ENCODE measurements around the gene NHERF1.

NHERF1 gene

GRCh38 chr17:74804683-74805082 is 56.3 kb downstream of the NHERF1 start:
- Histone ChIP-seq H3K9me3 (ENCODE audit: control insufficient read depth in 1 of 2, low read length in 2 of 2) (no peaks in the 10 kb centered on the region), H3K4me1 (ENCODE audit: control insufficient read depth in 1 of 2, insufficient read depth in 2 of 2, low read length in 2 of 2) (no peaks in the 10 kb centered on the region), H3K36me3 (ENCODE audit: control insufficient read depth in 1 of 2, insufficient read depth in 2 of 2, low read length in 2 of 2) (peaks cover 14 to 15% of the 10 kb centered on the region in 2 donors), H3K27ac (ENCODE audit: low read depth, low read length) (no peak overlapping the region), H3K9ac (ENCODE audit: low read depth in 1 of 2, low read length in 2 of 2) (no peak overlapping the region), H3K4me3 (ENCODE audit: low read depth in 1 of 2, low read length in 2 of 2) (no peak overlapping the region), H3K27me3 (ENCODE audit: control insufficient read depth in 1 of 2, insufficient read depth in 2 of 2, low read length in 2 of 2) (no peaks in the 10 kb centered on the region)

- no peak overlapping the region for H3K27ac ChIP-seq (ENCODE audit: low read depth, low read length)
- H3K36me3 ChIP-seq (ENCODE audit: control insufficient read depth in 1 of 2, insufficient read depth in 2 of 2, low read length in 2 of 2) = peaks cover 8 to 14% of the 10 kb centered on the region in 2 donors
- no peaks in the 10 kb centered on the region for H3K9me3 ChIP-seq (ENCODE audit: control insufficient read depth in 1 of 2, low read length in 2 of 2)
- no peak overlapping the region for H3K4me3 ChIP-seq (ENCODE audit: low read depth in 1 of 2, low read length in 2 of 2)
- H3K4me1 ChIP-seq (ENCODE audit: control insufficient read depth in 1 of 2, insufficient read depth in 2 of 2, low read length in 2 of 2) = no peaks in the 10 kb centered on the region
- no peaks in the 10 kb centered on the region for H3K27me3 ChIP-seq (ENCODE audit: control insufficient read depth in 1 of 2, insufficient read depth in 2 of 2, low read length in 2 of 2)
- no peak overlapping the region for H3K9ac ChIP-seq (ENCODE audit: low read depth in 1 of 2, low read length in 2 of 2)
Observed at GRCh38 chr17:74805591-74805991, 57.2 kb downstream of the NHERF1 start.

GRCh38 chr17:74806334-74806733 is 57.9 kb downstream of the NHERF1 start:
- H3K4me1 ChIP-seq (ENCODE audit: control insufficient read depth in 1 of 2, insufficient read depth in 2 of 2, low read length in 2 of 2) = no peaks in the 10 kb centered on the region
- no peak overlapping the region for H3K4me3 ChIP-seq (ENCODE audit: low read depth in 1 of 2, low read length in 2 of 2)
- H3K36me3 ChIP-seq (ENCODE audit: control insufficient read depth in 1 of 2, insufficient read depth in 2 of 2, low read length in 2 of 2) = peaks cover 6 to 14% of the 10 kb centered on the region in 2 donors
- no peaks in the 10 kb centered on the region for H3K9me3 ChIP-seq (ENCODE audit: control insufficient read depth in 1 of 2, low read length in 2 of 2)
- H3K27me3 ChIP-seq (ENCODE audit: control insufficient read depth in 1 of 2, insufficient read depth in 2 of 2, low read length in 2 of 2) = no peaks in the 10 kb centered on the region
- H3K27ac ChIP-seq (ENCODE audit: low read depth, low read length) = no peak overlapping the region
- no peak overlapping the region for H3K9ac ChIP-seq (ENCODE audit: low read depth in 1 of 2, low read length in 2 of 2)

GRCh38 chr17:74807441-74807840 is 59.0 kb downstream of the NHERF1 start:
- Histone ChIP-seq H3K36me3 (ENCODE audit: control insufficient read depth in 1 of 2, insufficient read depth in 2 of 2, low read length in 2 of 2) (peaks cover 4 to 14% of the 10 kb centered on the region in 2 donors), H3K9ac (ENCODE audit: low read depth in 1 of 2, low read length in 2 of 2) (no peak overlapping the region)

GRCh38 chr17:74807925-74808324 is 59.5 kb downstream of the NHERF1 start:
- no peak overlapping the region for H3K9ac ChIP-seq (ENCODE audit: low read depth in 1 of 2, low read length in 2 of 2)
- no peaks in the 10 kb centered on the region for H3K27me3 ChIP-seq (ENCODE audit: control insufficient read depth in 1 of 2, insufficient read depth in 2 of 2, low read length in 2 of 2)
- no peak overlapping the region for H3K27ac ChIP-seq (ENCODE audit: low read depth, low read length)

More at GRCh38 chr17:74807441-74807840, 59.0 kb downstream of the NHERF1 start:
- no peak overlapping the region for H3K4me3 ChIP-seq (ENCODE audit: low read depth in 1 of 2, low read length in 2 of 2)
- H3K27me3 ChIP-seq (ENCODE audit: control insufficient read depth in 1 of 2, insufficient read depth in 2 of 2, low read length in 2 of 2) = no peaks in the 10 kb centered on the region
- H3K27ac ChIP-seq (ENCODE audit: low read depth, low read length) = no peak overlapping the region
- H3K9me3 ChIP-seq (ENCODE audit: control insufficient read depth in 1 of 2, low read length in 2 of 2) = no peaks in the 10 kb centered on the region
- no peaks in the 10 kb centered on the region for H3K4me1 ChIP-seq (ENCODE audit: control insufficient read depth in 1 of 2, insufficient read depth in 2 of 2, low read length in 2 of 2)

GRCh38 chr17:74808714-74809430 is 60.4 kb downstream of the NHERF1 start:
- no peak overlapping the region for H3K9ac ChIP-seq (ENCODE audit: low read depth in 1 of 2, low read length in 2 of 2)
- no peak overlapping the region for H3K27ac ChIP-seq (ENCODE audit: low read depth, low read length)
- H3K27me3 ChIP-seq (ENCODE audit: control insufficient read depth in 1 of 2, insufficient read depth in 2 of 2, low read length in 2 of 2) = no peaks in the 10 kb centered on the region
- peaks cover 4 to 13% of the 10 kb centered on the region in 2 donors for H3K36me3 ChIP-seq (ENCODE audit: control insufficient read depth in 1 of 2, insufficient read depth in 2 of 2, low read length in 2 of 2)
- no peak overlapping the region for H3K4me3 ChIP-seq (ENCODE audit: low read depth in 1 of 2, low read length in 2 of 2)
- H3K4me1 ChIP-seq (ENCODE audit: control insufficient read depth in 1 of 2, insufficient read depth in 2 of 2, low read length in 2 of 2) = no peaks in the 10 kb centered on the region
- no peaks in the 10 kb centered on the region for H3K9me3 ChIP-seq (ENCODE audit: control insufficient read depth in 1 of 2, low read length in 2 of 2)

More at GRCh38 chr17:74807925-74808324, 59.5 kb downstream of the NHERF1 start:
- Histone ChIP-seq H3K36me3 (ENCODE audit: control insufficient read depth in 1 of 2, insufficient read depth in 2 of 2, low read length in 2 of 2) (peaks cover 4 to 14% of the 10 kb centered on the region in 2 donors), H3K4me1 (ENCODE audit: control insufficient read depth in 1 of 2, insufficient read depth in 2 of 2, low read length in 2 of 2) (no peaks in the 10 kb centered on the region), H3K9me3 (ENCODE audit: control insufficient read depth in 1 of 2, low read length in 2 of 2) (no peaks in the 10 kb centered on the region), H3K4me3 (ENCODE audit: low read depth in 1 of 2, low read length in 2 of 2) (no peak overlapping the region)

GRCh38 chr17:74810699-74811485 is 62.5 kb downstream of the NHERF1 start:
- no peak overlapping the region for H3K27ac ChIP-seq (ENCODE audit: low read depth, low read length)
- peaks cover 0 to 6% of the 10 kb centered on the region in 2 donors for H3K36me3 ChIP-seq (ENCODE audit: control insufficient read depth in 1 of 2, insufficient read depth in 2 of 2, low read length in 2 of 2)
- no peaks in the 10 kb centered on the region for H3K4me1 ChIP-seq (ENCODE audit: control insufficient read depth in 1 of 2, insufficient read depth in 2 of 2, low read length in 2 of 2)
- H3K9ac ChIP-seq (ENCODE audit: low read depth in 1 of 2, low read length in 2 of 2) = no peak overlapping the region
- no peaks in the 10 kb centered on the region for H3K9me3 ChIP-seq (ENCODE audit: control insufficient read depth in 1 of 2, low read length in 2 of 2)
- no peaks in the 10 kb centered on the region for H3K27me3 ChIP-seq (ENCODE audit: control insufficient read depth in 1 of 2, insufficient read depth in 2 of 2, low read length in 2 of 2)
- H3K4me3 ChIP-seq (ENCODE audit: low read depth in 1 of 2, low read length in 2 of 2) = no peak overlapping the region

GRCh38 chr17:74812109-74813009 is 63.9 kb downstream of the NHERF1 start:
- peaks cover 0 to 6% of the 10 kb centered on the region in 2 donors for H3K36me3 ChIP-seq (ENCODE audit: control insufficient read depth in 1 of 2, insufficient read depth in 2 of 2, low read length in 2 of 2)
- H3K4me3 ChIP-seq (ENCODE audit: low read depth in 1 of 2, low read length in 2 of 2) = no peak overlapping the region
- no peaks in the 10 kb centered on the region for H3K4me1 ChIP-seq (ENCODE audit: control insufficient read depth in 1 of 2, insufficient read depth in 2 of 2, low read length in 2 of 2)
- no peak overlapping the region for H3K27ac ChIP-seq (ENCODE audit: low read depth, low read length)
- no peaks in the 10 kb centered on the region for H3K9me3 ChIP-seq (ENCODE audit: control insufficient read depth in 1 of 2, low read length in 2 of 2)
- no peaks in the 10 kb centered on the region for H3K27me3 ChIP-seq (ENCODE audit: control insufficient read depth in 1 of 2, insufficient read depth in 2 of 2, low read length in 2 of 2)
- H3K9ac ChIP-seq (ENCODE audit: low read depth in 1 of 2, low read length in 2 of 2) = no peak overlapping the region

GRCh38 chr17:74814453-74814852 is 66.0 kb downstream of the NHERF1 start:
- H3K4me3 ChIP-seq (ENCODE audit: low read depth in 1 of 2, low read length in 2 of 2) = no peak overlapping the region
- H3K36me3 ChIP-seq (ENCODE audit: control insufficient read depth in 1 of 2, insufficient read depth in 2 of 2, low read length in 2 of 2) = peaks cover 3 to 4% of the 10 kb centered on the region in 2 donors
- no peak overlapping the region for H3K27ac ChIP-seq (ENCODE audit: low read depth, low read length)
- no peaks in the 10 kb centered on the region for H3K4me1 ChIP-seq (ENCODE audit: control insufficient read depth in 1 of 2, insufficient read depth in 2 of 2, low read length in 2 of 2)
- no peaks in the 10 kb centered on the region for H3K9me3 ChIP-seq (ENCODE audit: control insufficient read depth in 1 of 2, low read length in 2 of 2)
- no peak overlapping the region for H3K9ac ChIP-seq (ENCODE audit: low read depth in 1 of 2, low read length in 2 of 2)
- H3K27me3 ChIP-seq (ENCODE audit: control insufficient read depth in 1 of 2, insufficient read depth in 2 of 2, low read length in 2 of 2) = no peaks in the 10 kb centered on the region

Data from duodenal mucosa (tissue), 2 donors.